Hepatocyte (in vitro differentiated cells): ENCODE data around the gene ROBO1.

Experiments used
- EZH2 ChIP-seq: fragments of 200-600 bp; sonication (generic); IDR thresholded peaks from 2 replicates; pipeline ENCODE4 v1.6.1; 2016; ENCODE audit warnings: antibody characterized with exemption, mild to moderate bottlenecking, borderline replicate concordance
- TF ChIP-seq, protein P1 (sequence below): fragments of 200-600 bp; sonication (generic); IDR thresholded peaks from 2 replicates; pipeline ENCODE4 v1.5.1; 2016; ENCODE audit warnings: antibody characterized with exemption, mild to moderate bottlenecking; ENCODE audit not compliant: poor library complexity

DNA sequence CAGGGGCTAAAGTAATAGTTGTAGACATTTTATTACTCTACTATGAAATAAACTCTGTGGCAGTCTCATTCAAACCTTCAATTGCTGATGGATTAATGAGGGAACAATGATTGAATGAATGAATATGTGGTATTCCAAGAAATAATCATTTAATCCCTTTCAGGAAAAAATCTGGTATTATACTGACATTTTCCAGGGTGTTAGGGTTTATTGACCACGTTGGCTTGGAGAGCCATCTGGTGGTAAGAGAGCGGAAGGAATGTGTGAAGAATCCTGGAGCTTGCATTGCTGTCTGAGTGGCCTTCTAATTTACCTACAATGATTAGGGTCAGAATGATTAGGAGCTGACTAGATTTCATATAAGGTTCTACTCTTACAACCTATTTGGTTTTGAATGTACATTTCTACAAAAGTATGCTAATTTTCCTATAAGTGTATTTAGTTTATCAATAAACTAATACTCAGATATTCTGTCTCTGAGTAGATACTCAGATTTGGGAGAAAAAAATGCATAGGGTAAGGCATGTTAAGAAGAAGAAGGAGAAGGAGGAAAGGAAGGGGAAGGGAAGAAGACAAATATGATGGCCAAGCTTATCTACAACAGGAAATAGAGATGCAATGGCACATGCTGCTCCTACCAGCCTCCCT, 249.9 kb downstream of the ROBO1 start:
- TF ChIP-seq EZH2: no peak
- TF ChIP-seq, protein P1, sequence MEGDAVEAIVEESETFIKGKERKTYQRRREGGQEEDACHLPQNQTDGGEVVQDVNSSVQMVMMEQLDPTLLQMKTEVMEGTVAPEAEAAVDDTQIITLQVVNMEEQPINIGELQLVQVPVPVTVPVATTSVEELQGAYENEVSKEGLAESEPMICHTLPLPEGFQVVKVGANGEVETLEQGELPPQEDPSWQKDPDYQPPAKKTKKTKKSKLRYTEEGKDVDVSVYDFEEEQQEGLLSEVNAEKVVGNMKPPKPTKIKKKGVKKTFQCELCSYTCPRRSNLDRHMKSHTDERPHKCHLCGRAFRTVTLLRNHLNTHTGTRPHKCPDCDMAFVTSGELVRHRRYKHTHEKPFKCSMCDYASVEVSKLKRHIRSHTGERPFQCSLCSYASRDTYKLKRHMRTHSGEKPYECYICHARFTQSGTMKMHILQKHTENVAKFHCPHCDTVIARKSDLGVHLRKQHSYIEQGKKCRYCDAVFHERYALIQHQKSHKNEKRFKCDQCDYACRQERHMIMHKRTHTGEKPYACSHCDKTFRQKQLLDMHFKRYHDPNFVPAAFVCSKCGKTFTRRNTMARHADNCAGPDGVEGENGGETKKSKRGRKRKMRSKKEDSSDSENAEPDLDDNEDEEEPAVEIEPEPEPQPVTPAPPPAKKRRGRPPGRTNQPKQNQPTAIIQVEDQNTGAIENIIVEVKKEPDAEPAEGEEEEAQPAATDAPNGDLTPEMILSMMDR: peak; percentile 70
